ENCODE measurements around the gene KIFC3.
"Not testable (repeated sequence)": the region's sequence is repeated elsewhere in the genome, so short reads cannot be mapped to it uniquely, and the experiment has no call there.

KIFC3 gene

DNA sequence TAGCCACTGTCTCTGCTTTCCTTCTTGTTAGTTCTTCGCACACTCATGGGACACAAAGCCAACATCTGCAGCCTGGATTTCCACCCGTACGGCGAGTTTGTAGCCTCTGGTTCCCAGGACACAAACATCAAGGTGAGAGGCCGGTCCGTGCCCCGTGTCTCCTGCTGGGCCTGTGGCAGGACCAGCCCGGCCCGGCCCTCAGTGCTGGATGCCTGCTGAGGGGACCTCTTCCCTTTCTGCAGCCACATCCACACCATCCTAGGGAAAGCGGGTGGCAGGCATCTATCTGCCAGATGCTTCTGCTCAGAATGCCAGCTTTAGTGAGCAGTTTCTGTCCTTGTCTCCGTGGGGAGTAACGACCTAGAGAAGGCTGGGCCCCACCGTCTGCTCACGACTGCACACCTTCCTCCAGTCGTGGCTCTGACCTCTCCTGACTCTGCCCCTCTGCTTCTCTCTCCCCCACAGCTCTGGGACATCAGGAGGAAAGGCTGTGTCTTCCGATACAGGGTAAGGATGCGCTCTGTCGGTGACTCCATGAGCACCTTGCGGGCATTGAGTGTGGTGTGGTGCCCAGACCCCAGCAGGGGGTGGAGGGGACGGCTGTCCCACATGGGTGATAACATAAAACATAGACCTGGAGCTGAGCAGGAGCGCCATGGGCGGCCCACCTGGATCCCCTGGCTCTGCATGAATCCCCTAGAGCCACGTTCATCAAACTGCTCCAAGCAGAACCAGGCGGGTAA, 51.3 kb downstream of the KIFC3 start:
- no peak for DNase-seq

DNA sequence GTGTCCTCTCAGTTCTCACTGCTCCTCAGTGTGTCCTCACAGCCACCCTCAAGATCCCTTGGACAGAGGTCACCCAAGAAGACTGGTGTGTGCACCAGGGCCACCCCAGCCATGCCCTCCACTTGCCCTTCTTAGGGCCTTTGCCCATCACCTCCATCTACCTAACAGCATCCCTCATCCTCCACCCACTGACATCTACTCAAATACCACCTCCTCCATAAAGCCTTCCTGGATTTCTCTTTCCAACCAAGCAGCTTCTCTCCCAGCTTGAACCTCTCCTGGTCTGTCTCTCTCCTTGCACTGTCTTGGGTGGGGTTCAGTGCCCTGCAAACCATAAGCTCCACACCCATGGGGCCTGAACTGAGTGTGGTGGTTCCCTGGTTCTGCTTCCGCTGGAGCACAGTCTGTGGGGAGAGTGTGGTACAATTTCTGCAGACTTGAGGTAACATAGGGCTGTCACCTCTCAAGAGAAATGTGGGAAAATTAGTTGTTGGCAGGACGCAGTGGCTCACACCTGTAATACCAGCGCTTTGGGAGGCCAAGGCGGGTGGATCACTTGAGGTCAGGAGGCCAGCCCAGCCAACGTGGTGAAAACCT, 52.3 kb downstream of the KIFC3 start:
- no peak for DNase-seq

DNA sequence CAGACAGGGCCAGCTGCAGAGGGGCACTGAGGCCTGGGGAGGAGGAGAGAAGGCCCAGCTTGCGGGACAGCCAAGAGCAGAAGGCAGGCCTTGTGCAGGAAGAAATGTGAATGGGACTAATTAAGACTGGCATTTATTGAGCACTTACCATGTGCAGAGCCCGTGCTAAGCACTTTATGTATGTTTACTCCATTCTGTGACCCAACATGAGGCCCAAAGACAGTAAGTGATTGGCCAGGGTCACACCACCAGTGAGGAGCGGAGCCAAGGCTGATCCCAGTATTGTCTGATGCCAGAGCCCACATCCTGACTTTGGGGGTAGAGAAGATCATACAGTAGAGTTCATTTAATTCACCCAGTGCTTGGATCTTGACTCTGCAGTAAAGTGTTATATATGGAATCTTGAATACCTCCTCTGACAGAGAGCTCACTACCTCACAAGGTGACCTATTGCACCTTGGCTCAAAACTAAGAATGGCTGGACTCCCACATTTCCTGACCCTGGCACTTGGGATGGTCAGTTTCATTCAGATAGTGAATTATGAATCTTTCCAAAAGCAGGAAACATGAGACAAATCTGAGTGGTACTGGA, 53.1 kb downstream of the KIFC3 start:
- no peak for DNase-seq

DNA sequence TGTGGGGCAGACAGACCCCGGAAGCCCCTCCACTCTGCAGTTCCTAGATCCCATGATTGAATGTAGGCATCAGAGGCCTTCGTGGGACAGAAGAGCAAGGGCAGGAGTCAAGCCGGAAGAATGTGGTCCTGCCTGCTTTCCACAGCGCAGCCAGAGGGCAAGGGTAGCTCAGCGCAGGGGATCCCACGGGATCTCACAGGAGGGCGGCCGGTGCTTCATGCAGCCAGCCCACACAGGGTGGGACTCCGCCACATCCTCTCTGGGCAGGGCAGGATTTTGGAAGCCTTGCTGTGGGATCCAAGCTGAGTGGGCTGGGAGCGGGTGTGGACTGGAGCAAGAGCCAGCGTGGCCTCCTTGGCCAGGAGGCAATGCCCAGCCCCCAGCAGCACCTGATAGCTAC, 53.7 kb downstream of the KIFC3 start:
- no peak for DNase-seq

DNA sequence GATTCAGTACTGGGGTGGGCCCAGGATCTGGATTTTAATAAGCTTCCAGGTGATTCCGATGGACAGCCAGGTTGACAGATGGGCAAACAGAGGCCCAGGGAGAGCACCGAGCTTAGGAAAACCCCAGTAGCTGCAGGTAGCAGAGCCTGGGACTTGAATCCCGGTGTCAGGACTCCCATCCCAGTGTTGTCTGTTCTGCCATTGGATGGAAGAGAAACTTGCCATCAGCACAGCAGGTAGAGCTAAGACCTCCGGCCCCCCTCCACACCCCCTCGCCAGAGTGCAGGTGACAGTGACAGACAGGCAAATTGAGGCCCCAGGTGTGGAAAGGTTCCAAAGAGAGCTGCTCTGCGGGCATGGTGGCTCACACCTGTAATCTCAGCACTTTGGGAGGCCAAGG, 54.3 kb downstream of the KIFC3 start:
- no peak for DNase-seq

DNA sequence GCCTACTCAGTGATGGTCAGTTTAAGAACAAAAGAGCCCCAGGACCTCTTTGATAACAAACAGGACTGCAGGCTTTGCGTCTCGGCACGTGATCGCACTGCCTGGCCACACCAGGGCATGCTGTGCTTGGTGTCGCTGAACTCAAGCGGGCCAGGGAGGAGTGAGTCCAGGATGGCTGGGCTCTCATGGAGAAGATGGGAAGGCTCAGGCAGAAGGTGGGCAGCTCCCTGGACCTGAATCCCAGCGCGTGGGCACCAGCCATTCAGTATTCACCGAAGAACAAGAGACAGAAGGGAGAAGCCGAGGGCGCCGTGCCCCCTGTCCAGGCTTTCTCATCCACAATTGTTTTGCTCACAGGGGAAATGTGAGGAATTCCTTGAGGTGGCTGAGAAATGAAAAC, 54.8 kb downstream of the KIFC3 start:
- no peak for DNase-seq

DNA sequence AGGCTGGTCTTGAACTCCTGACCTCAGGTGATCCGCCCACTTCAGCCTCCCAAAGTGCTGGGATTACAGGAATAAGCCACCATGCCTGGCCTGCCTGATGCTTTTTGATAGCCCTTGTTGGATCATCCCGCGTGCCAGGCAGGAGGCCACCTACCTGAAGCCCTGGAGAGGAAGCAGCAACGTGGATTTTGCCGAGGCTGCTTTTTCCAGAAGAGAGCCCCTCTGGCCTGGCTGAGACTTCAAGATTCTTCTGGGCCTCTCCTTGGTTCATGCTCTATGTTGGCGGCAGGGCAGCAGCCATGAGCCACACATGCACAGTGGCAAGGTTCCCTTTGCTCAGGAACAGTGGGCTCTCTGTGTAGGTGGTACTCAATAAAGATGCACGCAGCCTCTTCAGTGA, 55.2 kb downstream of the KIFC3 start:
- DNase-seq, result no peak

DNA sequence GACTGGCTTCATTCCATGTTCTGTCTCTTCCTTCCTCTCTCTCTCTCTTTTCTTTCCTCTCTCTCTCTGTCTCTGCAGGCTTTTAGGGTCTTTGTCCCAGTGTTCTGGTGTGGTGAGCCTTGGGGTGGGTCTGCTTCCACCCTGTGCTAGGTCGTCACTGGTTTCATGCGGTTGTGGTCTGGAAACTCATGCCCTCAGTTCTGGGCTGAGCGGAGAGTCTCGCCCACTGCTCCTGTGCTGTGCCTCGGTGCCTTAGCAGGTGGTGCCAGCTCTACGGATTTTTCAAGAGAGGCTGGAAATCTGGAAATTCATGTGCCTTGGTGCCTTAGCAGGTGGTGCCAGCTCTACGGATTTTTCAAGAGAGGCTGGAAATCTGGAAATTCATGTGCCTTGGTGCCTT, 56.0 kb downstream of the KIFC3 start:
- DNase-seq, result not testable (repeated sequence)

DNA sequence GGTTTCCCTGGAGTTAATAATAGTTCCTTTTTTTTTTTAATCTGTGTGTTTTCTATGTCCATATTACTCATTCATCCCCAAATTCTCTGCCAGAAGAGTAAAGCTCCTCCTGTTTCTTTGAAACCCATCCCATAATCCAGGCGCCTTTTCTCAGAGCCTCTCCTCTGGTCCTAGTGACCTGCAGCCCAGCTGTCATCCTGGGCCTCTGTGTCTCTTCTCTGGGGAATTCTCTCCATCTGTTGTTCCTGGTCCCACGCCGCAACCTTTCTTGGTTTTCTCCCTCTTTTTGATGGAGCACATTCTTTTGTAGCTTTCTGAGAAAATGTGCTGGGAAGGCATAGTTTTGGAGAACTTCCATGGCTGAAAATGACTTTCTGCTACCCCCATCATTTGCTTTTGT, 56.5 kb downstream of the KIFC3 start:
- DNase-seq, result no peak

DNA sequence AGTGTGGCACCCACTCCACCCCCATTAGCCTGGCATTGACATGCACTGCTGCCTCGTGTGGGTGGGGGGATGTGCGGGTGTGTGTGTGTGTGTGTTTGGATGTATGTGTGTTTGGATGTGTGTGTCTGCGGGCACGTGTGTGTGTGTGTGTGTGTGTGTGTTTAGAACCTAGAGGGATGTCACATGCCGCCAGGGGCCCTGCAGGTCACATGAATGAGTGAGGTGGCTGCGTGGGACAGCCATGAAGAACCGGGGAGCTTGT, 57.7 kb downstream of the KIFC3 start:
- no peak for DNase-seq

DNA sequence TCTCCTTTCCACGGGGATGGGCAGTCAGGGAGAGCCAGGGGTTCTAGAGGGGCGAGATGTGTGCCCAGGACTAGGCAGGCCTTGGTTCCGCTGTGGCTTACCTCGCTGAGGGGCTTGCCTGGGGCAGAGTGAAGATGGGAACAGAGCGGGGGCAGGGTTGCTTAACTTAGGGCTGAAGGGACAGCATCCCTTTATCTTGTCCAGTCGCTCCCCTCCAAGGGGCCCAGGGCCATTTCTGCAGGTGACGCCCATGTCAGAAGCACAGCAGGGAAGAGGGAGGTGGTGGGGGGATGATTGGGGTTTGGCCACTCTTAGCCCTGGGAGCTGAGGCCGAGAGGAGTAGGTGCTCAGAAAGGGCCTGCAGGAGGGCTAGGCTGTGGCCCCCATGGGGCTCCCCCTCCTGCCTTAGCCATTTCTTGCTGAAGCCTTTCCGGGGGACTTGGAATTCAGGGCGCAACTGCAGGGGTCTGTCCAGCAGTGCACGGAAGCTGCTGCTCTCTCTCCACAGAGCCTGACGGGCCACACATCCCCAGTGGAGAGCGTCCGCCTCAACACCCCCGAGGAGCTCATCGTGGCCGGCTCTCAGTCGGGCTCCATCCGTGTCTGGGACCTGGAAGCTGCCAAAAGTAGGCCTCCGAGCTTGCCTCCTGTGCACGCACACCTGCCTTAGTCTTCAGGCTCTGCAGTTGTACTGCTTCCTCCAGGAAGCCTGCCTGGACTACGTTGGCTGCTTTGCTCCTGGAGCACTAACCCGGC, 58.2 kb downstream of the KIFC3 start:
- no peak for DNase-seq

DNA sequence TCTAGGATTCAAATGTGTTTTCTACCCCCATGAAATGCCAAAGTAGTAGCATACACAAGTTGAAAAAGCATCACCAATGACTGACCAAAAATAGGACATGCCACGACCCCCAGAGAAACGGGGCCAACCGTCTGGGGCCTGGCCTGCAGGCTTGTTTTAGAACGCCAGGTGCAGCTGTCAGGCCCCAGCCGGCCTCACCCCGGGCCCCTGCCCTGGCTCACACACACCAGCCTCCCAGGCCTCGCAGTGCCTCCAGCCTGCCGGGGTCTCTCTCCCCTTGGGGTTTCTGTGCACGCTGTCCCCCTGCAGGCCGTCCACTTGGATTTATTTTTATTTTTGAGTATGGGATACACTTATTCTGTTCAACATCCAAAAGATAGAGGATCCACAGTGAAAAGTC, 58.8 kb downstream of the KIFC3 start:
- DNase-seq, result no peak

DNA sequence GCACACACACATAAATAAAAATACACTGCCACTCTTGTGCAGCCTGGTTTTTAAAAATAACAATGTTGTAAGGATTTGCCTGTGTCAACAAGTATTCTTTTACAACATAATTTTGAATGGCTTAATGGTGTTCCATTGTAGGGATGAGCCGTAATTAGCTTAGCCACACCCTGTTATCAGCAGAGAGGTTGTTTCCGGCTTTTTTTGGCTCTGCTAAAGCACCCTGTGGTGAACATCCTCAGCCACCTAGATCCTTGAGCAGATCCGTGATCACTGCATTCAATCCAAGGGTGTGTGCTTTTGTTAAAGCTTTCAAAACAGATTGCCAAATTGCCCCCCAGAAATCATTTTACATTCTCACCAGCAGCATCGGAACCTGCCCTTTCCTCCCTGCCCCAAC, 59.7 kb downstream of the KIFC3 start:
- DNase-seq, result peak; percentile 83

DNA sequence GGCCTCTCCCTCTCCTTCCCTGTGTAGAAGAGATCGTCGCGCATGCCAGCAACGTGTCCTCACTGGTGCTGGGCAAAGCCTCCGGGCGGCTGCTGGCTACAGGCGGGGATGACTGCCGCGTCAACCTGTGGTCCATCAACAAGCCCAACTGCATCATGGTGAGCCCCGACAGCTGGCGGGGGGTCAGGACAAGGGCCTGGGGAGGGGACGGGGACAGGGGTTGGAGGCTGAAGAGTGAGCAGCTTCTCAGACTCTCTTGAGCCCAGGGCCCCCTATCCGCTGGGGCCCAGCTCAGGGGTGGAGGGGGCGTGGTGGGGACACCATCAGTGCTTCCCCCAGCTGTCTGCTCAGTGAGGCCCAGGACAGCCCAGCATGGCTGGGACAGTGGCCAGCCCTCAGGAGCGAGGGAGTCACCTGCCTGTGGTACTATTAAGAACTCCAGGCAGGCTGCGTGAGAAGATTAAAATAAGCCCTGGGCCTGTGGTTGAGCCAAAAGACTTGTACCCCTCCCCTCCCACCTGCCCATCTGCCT, 60.6 kb downstream of the KIFC3 start:
- DNase-seq, result no peak

DNA sequence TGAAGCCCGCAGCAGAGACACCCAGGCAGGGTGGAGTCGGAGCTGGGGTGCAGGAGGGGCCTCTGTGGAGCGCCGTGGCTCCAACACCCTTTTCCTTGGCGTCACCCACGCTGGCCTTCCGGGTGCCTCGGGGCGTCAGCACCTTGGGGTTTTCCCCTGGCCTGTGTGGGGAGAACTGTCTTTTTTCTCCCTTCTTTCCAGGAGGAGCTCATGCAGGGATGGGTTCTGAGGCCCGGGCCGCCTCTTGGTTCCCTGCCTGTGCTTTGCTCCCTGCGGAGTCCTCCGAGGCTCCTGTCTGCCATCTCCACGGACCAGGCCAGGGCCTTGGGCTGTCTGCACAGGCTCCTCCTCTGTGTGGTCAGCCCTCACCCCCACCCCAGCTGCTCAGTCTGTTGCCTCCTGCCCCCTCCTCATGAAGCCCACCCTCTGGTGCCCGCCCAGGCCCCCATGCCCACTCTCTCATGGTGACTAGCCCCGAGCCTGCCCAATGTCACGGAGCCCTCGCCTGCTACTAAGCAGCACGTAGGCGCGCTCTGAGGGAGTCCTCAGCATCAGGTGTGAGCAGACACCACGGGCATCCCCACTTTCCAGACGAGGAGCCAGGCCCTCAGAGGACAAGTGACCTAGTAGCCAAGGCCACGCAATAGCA, 61.7 kb downstream of the KIFC3 start:
- DNase-seq, result no peak

DNA sequence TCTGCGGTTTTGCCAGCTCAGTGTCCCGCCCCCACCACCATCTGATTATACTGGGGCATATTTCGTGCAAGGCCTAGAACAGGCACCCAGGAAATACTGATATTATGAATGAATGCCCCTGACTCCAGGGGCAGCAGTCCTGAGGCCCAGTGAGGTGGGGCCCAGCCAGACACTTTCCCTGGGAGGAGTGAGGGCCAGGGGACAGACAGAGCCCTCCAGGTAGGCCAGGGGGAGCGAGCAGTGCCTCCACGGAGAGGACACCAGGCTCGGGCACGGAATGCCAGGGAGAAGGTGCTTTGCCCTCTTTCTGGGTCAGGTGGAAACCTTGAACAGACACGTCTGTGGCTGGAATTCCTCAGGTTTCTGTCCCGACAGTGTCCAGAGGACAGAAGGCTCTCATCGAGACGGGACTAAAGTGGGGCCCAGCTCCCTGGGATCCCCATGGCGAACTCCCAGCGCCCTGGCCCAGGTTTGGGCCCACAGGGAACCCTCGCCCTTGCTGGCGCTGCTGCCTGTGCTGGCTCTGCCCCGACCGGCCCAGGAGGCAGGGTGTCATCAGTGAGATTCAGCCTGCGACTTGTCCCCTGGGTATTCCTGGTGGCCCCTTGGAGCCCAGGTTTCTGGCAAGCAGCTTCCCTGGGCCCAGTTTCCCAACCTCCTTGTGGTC, 62.4 kb downstream of the KIFC3 start:
- no peak for DNase-seq

DNA sequence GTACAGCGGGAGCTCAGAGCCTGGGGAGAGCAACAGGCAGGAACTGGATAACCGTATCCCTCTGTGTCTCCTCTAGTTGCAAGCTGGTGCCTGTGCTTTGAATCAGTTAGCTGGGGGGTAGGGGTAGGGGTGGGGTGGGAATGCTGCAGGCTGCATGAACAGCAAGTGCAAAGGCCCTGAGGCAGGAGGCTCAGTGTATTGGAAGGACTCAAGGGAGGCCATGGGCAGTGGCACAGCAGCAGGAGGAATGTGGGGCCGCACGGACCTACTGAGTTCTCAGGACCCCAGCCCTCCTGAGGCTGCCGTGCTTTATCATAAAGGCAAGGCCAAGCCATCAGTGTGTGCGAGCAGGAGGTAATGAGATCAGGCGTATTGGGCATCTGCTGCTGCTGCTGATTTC, 63.4 kb downstream of the KIFC3 start:
- DNase-seq, result no peak

DNA sequence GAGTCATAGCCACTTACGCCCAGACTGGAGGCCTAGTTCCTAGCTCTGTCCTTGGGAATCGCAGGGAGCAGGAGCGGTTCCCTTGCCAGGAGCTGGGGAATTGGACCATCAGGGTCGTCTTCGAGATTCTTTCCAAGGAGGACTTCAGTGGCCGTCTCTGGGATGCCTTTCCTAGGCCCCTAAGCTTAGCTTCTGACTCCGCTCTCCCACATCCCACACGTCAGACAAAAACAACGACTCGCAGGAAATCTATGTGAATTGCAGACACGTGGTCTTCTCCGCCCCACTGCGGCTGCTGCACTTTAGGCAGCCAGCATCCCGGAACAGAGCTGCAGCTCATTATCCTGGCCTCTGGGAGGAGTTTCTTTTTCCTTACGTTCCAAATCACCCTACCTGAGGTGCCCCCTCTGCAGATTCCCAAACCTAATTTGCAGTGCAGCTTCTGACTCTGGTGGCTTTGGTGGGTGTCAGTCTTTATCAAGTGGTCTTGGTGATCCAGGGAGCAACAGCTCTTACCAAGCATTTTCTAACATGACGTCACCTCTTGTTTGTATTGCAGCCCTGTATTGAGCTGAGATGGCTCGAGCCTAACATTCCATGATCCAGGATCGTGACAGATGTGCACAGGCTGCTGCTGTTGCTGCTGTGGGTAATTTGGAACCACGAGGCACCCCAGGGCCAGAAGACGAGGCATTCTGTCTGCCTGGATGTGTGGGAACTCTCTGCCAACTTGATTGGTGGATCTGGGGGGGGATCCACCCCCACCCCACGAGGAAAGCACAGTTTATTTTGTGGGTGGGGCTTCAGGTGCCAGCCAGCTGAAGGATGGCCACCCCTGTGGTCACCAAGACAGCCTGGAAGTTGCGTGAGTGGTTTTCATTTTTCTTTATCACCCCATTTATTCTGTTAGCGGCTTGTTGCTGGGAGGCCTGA, 65.6 kb downstream of the KIFC3 start:
- no peak for DNase-seq

DNA sequence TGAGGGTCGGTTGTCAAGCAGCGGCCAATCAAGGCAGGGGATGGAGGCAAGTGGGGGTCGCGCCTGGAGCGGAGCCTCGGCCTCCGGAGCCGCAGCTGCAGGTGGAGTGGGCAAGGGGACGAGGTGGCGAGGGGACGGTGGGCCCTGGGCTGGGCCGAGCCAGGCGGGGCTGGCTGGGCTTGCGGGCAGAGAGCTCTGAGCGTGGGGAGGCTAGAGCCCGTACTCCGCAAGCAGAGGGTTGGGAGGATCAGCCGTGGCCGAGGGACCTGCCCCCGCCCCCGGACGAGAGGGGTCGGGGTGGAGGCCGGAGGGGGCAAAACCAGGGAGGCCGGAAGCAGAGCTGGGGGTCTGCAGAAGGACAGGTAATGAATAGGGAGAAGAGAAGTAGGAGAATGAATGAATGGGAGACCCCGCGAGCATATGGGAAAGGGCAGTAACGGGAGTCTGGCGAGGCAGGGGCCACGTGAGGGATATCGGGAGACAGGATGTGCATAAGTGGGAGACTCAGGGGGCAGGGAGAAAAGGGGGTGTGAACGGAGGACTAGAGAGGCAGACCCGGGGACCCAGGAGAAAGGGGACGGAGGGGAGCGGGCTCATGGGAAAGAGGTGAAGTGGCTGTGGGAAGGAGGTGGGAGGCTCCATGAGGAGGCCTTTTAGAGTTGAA, 66.4 kb downstream of the KIFC3 start, which contains the start of gene KATNB1:
TSS of gene KATNB1 (plus strand) at position 16 of the 664 bp plus-strand sequence. CDS start 1,474 bp downstream, outside the sequence.
- no peak for DNase-seq

DNA sequence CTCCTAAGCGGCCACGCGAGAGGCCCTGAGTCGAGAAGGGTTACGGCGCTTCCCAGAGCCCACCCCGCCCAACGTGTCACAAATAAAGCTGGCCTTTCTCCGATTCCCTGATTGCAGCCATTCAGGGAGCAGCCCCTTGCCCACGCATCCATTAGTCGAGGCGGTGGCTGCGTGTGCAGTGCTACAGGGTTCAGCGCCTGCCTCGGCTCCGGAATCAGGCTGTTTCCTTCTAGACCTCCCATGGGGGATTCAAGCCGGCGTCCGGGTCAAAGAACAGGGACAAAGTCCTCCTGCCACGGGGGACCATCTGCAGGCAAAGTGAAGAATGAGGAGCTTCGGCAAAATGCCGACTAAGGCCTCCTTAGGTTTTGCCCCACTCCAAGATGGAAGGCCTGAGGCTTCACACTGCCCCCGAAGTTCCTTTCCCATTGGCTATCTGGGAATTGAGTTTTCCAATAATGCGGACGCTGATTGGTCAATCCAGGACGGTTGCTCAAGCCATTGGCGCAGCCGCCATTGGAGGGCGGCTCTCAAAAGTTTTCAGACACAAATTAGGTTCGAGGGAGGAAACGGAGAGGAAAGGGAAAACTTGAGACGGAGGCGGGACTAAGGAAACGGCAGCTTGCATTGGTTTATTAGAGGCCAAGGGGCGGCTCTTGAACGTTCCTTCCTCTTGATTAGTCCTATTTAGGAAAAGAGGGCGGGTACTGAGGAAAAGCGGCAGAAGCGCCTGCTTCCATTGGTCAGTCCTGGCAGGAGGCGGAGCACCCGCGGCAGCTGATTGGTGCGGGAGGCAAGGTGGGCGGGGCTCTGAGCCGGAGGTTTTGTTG, 67.2 kb downstream of the KIFC3 start:
- peak; percentile 96 for DNase-seq
